Stimulated activated CD4-positive, alpha-beta T cell treated with anti-CD3 and anti-CD28 coated beads, Interleukin-1b, Interleukin-23, amount 100 ng/mL, for 4 hours (primary cell): ENCODE measurements around the gene TMED6.
A peak's percentile ranks its signal among the peaks of the same experiment; 100 is the strongest.

Experiments
- DNase-seq, 2 donors: peaks; one replicate each; pipeline ENCODE4 v3.0.0-alpha.2; 2020; ENCODE audit warnings: low read depth in 2 of 2

TMED6 gene

DNA sequence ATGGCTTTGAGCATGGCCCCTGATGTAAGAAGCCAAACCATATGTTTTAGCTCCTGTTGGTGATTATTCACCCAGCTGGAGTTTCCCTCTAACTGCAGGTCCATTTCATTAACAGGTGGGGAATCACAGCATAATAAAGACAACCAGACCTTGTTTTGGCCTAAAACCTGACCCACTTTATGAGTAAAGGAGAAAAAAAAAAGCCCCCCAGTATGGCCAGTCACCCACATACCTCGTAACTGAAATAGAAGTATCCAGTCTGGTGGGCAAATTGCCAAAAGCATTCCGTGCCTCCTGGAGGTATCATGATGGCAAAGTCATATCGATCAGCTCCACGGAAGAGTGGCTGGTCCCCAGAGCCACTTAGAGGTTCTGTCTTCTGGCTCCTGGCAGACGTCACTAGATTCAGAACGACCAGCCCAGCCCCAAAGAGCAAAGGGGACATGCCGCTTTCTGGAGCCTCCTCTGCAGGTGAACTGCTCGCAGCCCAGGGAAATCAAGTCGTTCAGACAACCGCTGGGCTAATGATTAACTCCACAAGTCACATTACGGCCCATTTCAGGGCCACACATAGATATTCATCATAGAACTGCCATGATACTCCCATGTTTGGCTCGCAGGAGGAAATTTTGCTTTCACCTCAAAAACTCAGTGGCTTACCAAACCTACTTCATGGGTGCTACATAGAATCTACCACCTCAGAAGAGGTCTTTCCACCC, at the start of gene TMED6:
TMED6 (minus strand) TSS at position 478 of the 719 bp plus-strand sequence; CDS start at position 445, 33 bp downstream.
- no peak for DNase-seq

DNA sequence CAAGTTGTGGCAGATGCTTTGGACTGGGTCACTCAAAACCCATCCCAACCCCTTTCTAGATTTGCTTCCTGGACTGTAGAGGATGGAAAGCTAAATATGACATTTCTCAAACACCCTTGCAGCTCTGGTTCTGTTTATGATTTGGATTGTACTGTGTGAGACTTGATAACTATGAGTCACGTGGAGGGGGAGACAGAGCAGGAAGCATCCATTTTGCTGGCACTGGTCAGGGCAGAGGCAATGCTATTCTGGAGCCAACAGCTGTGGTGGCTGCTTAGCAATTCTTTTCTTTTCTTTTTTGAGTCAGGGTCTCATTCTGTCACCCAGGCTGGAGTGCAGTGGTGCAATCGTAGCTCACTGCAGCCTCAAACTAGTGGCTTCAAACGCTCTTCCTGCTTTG, 47.8 kb upstream of the TMED6 start:
- DNase-seq, result no peak

DNA sequence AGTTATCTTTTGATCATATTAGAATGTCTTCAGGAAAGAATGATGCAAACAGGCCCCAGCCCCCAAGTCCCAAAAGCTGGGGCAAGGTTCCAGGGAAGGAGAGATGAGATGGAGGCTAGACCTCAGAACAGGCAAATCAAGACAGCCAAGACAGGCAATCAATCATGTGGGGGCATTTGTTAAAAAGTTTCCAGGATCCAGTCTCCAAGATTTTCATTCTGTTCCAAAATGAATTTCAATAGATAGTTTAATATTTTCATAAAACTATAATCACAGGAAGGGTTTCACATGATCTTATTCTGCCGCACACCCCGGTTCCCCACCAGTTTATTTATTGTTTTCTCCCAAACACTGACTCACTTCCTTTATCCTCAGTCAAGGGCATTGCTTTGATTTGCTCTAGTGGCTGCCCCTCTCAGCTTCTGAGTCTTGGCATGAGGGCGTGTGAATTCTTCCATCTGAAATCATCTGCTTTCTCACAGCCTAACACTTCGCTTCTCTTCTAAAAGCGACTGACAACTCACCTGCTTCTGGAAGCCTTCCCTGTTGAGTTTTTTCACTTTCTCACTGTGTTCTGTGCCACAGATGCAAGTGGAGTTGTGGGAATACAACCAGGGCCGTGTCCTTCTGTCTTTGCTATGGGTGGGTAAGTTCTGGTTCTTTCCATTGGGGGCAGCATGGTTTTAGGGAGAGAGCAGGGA, 46.4 kb upstream of the TMED6 start:
- DNase-seq, result no peak

DNA sequence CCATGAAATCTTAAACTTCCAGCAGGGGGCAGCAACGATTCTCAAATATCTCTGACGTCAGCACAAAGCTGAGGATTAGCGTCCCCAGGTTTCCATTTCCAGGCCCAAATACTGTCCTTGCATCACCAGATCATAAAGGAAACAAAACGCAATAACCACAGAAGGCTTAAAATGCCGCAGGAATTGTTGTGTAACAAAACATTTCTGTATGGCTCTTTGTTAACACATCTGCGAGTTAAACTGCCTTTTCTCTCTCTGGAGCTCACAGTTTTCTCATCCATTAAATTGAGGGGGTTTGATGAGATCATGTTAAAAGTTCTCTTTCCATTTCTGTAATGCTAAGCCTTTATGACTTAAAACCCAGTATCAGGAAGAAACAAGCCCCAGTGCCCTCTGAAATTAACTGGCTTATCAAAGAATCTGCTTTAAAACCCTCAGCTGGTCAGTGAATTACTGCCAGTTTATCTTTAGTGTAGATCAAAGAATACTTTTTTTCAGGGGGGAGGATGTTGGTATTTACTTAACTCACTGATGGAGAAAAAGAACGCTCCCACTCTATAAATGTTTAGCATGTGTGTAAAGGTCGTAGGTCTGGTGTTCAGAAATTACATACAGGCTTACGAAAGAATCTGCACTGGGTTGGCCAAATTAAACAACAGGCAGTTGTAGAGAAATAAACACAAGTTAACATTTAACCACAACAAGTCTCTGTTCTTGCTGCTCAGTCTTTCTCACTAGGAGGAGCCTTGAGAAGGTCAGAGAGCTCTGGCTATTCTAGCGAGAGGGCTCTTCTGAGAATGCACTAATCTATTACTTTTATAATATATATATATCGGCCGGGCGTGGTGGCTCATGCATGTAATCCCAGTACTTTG, 44.8 kb upstream of the TMED6 start:
- DNase-seq, result peak; percentile 39 to 74

DNA sequence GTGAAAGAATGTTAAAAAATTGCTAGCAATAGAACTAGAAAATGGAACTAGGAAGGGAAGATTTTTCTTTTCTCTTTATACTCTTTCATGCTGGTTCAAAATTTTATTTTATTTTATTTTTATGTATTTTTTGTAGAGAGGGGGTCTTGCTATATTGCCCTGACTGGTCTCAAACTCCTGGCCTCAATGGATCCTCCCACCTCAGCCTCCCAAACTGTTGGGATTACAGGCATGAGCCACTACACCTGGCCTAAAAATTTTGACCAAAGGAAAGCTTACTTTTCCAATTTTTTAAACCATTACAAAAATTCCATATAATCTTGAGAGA, 44.2 kb upstream of the TMED6 start:
- no peak for DNase-seq

DNA sequence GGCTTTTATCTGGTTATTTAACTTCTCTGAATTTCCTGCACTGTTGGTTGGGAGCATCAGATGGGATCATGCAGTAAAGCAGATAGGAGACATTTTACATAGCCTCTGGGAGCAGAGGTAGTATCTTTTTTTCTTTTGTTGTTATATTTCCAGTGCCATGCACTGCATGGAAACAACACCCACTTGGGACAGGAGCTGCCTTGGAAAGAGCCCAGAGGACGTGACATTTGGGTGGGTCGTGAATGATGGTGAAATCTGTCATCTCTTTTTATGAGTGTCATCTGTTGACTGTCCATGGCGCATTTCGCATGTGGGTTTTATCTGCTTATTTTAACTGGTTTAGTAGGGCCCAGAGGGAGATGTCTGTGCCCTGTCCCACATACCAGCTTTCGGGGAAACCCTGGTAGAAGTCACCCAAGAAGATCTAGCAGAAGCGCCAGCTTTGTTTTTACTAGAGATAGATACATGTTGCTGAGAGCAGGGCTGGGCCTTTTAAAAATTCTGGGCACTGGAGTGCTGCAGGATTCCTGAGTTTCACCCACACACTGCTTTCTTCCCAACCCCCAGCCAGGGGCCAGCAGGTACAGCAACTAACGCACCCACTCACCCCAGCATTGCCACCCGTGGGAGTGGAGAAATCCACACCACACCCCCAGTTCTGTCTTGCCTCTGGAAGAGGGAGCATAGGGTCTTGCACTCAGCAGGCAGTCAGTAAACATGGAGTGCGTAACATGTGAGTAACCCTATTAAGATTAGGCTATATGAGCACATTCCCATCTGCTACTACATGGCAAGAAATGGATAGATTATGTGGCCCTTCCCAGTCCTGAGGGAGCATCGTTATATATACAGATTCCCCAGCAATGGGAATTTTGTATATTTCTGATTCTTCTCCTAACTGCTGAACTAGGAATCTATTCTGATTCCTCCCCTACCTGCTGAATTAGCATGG, 42.6 kb upstream of the TMED6 start:
- DNase-seq, result no peak

DNA sequence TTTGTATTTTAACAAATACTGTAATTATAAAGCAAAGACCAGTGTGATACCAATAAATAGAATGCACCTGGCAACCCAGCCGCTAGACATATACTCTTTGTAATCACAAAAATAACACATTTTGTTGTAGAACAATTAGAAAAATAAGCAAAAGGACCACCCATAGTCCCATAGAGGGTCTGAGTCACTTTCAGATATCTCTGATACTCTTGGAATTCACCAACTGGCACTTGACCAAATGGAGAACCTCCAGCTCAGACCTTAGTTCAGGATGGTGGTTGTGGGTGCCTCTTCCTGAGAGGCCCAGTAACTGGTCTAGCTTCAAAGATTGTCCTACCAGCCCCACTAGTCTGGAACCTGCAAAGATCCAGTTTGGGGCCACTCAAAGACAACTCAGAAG, 35.0 kb upstream of the TMED6 start:
- no peak for DNase-seq

DNA sequence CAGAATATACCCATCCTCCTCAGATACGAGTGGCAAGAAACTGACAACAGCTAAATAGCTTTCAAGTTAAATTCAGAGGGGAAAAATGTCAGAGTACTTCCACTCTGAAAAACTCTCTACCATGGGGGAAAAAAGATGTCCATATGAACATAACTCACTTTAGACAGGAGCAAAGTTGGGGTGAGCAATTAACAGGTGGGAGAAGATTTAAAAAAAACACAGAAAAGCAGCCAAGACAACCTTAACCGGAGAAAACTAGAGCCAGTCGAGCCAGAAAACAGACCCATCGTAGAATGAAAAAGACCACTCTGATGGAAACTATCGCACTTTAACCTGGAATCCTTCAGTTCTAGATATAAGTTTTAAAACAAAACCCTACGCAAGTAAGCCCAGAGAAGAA, 33.4 kb upstream of the TMED6 start:
- DNase-seq, result no peak

DNA sequence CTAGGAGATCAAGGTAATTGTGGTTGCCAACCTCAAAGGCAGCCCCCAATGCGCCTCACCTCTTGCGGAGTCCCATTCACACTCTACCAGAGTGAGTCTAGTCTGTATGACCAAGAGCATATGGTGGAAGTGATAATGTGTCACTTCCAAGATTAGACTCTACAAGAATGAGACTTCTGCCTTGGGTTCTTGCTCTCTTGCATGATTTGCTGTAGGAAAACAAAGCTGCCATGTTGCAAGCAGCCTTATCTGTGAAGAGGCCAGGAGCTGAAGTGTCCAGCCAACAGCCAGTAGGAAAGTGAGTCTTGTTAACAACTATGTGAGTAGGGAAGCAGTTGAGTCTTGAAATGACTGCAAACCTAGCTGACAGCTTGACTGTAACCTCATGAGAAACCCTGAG, 30.8 kb upstream of the TMED6 start:
- no peak for DNase-seq

DNA sequence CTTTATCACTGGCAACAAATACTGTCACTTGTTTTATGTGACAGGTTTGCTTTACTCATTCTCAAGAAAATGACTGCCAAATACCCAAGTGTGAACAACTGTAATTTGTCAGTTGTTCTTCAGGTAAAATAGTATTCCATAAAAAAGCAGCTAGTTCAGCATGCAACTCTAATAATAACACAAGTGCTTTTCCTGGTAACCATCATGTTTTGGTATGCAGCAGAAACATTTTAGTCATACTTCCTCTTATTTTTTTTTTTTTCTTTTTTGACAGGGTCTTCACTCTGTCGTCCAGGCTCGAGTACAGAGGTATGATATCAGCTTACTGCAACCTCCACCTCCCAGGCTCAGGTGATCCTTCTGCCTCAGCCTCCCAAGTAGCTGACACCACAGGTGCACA, 29.6 kb upstream of the TMED6 start:
- no peak for DNase-seq

DNA sequence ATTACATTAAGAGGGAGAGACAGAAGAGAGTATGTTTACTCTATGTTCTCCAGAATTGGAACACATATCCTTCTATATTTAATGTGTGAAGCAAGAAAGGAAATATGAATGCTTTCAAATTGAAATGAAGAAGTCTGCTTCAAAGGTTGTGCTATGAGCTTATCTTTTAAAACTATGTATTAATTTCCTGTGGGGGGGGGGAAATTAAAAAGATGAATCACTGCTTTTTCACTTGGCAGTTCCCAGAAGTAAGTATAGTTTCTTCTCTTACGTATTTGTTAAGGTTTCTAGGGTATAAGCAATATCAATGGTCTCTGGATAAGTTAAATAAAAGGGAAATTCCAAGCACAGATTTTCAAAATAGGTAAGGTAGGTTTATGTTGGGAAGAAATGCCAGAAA, 27.2 kb upstream of the TMED6 start:
- no peak for DNase-seq

DNA sequence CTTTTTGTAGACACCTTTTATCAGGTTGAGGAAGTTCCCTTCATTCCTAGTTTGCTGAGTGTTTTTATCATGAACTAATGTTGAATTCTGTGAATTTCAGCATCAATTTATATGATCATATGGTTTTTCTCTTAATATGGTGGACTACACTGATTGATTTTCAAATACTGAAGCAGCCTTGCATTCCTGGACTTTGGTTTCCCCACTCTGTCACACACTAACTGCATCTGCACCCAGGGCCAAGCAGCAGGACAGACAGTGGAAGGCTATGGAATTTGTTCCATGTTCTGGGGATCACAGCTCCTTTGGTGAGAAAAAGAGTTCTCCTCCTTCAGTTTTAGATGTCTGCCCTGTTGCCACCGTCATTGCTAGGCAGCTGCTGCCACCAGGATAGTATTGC, 26.4 kb upstream of the TMED6 start:
- no peak for DNase-seq

DNA sequence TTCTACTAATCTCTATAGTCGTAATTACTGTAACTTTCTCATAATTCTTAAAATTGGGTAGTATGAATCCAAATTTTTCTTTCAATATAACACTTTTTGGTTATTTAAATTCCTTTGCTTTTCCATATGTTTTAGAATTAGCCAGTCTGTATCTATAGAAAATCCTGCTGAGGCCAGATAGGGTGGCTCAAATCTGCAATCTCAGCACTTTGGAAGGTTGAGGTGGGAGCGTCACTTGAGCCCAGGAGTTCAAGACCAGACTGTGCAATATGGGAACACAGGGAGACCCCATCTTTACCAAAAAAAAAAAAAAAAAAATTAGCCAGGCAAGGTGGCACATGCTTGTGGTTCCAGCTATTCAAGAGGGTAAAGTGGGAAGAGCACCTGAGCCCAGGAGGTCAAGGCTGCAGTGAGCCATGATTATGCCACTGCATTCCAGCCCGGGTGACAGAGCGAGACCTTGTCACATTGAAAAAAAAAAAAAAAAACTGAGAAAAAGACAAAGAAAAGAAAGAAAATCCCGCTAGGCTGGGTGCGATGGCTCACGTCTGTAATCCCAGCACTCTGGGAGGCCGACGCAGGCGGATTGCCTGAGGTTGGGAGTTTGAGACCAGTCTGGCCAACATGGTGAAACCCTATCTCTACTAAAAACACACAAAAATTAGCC, 24.9 kb upstream of the TMED6 start:
- DNase-seq, result no peak

DNA sequence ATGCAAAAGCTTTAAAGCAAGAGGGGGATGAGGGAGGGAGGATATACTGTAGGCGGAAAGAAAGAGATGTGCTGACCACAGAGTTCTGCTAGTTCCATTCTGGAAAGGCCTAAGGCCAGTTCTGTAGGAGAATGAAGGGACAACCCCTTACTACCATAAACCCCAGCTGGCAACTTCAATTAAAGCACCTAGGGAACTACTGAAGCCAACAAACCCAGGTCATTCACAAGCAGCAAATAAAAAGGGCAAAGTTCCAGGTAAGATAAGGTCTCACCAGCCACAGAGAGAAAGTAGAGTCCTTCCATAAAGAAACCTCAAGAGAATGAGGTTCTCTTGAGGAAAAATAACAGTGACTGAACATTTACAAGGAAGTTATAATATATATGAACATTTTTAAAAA, 21.4 kb upstream of the TMED6 start:
- DNase-seq, result no peak

DNA sequence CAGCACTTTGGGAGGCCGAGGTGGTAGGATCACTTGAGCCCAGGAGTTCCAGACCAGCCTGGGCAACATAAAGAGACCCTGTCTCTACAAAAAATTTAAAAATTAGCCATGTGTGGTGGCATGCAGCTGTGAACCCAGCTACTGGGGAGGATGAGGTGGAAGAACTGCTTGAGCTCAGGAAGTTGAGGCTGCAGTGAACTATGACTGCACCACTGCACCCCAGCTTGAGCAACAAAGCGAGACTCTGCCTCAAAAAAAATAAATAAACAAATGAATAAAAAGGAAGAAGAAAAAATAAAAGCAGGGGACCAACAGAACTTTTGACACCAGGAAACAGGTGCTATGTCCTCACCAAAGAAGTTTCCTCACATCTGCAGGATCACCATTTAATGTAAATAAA, 20.0 kb upstream of the TMED6 start:
- no peak for DNase-seq

DNA sequence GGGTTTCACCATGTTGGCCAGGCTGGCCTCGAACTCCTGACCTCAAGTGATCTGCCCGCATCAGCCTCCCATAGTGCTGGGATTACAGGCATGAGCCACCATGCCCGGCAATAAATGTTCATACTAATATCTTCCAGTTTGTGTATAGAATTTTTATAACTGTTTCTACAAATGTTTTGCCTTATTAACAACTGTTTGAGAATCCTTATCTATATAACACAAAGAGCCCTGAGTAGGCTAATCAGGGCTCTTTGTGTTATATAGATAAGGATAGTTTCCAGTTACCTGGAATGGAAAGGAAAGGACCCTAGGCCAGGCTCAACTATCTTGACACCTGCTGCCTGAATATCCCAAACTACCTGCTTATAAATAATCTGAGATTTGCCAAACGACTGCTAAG, 17.3 kb upstream of the TMED6 start:
- DNase-seq, result no peak

DNA sequence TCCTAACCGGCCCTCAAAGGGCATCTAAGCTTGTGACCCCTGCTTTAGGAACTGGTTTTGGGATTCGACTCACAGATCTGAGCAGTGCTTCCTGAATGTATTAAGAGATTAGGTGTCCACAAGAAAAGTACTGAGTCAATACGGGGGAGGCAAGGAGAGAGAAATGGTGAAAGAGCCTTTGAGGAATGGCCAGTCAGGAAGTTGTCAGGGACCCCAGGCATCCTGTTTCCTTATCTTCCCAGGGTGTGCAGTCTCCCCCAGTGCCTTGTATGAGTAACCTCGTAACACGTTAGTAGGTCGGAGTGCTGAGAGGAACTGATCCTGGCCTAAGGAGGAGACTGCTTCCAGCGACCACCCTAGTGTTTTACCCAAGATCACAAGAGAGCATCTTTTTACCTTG, 16.4 kb upstream of the TMED6 start:
- DNase-seq, result no peak

DNA sequence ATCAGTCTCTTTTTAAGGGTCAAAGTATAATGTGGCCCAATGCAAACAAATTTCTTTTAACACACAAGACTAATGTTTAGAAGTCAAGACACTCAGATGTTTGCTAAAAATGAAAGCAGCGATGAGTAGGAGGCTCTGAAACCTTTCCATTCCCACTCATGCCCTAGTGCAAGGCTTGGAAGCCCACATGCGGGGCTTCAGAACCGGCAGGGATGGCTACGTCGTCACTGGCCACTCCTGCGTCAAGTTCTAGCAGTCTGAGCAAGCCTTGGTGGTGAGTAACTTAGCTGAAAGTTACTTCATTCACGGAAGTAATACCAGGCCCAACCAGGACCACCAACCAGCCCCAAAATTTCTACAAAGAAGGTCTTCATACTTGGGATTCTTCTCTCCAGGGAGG, 14.8 kb upstream of the TMED6 start:
- no peak for DNase-seq

DNA sequence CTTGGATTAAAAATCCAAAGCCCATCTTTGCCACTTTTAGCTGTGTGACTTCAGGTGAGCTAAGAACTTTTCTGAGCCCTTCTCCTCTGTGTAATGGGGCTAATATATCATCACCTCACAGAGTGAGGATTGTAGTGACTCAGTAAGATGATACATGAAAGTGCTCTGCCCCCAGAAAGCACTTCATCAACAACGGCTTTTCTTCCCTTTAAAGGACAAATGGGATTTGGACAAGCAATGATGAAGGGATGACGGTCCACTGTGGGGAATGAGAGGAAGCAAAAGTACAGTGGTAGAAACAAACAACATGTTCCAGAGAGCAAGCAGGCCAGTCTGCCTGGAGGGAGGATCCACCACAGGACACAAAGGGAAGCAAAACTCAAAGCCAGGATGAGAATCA, 14.3 kb upstream of the TMED6 start:
- DNase-seq, result no peak

DNA sequence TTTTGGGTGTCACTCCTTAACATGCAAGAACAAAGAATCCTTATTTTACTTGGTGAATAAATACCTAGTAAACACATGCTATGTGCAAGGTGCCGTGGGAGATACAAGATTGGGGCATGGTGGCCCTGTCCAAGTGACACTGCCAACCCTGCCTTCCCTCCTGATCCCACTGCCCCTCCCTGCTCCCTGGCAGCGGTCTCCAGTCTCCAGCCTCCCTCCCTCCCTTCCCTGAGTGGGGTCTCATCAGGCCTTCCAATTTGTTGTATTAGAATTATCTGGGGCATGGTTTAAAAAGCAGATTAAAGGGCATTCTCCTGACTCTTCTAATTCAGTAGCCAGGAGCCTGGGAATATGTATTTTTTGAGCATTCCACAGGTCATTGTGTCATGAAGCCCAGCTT, 12.5 kb upstream of the TMED6 start:
- no peak for DNase-seq

DNA sequence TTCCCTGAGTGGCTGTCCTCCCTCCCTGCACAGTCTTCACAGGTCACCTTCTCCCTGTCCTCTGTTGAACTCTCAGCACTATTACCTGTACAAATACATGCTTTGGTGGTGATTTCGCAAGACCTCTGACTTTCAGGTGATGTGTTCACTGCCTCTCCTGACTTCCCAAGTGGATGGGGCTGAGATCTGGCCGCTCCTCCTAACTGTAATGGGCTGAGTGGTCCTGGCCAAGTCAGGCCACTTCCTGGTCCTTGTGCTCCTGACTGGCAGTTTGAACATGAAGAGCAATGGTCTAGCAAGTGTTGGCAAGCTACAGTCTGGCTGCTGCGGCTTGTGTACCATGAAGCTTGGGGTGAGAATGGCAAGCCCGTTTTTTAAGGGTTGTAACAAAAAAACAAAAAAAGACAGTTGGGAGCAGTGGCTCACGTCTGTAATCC, 11.7 kb upstream of the TMED6 start:
- no peak for DNase-seq
